NCI-H1092 treated with DMSO at 0.1 percent for 48 hours (cell line): Measurements from ENCODE around the gene FOXN4.
A peak's percentile ranks its signal among the peaks of the same experiment; 100 is the strongest.
"Not testable (repeated sequence)": the region's sequence is repeated elsewhere in the genome, so short reads cannot be mapped to it uniquely, and the experiment has no call there.

Source experiments
- DNase-seq: peaks from one replicate; lab custom pipeline; 2025; lab: John Stamatoyannopoulos, UW

Gene FOXN4, protein sequence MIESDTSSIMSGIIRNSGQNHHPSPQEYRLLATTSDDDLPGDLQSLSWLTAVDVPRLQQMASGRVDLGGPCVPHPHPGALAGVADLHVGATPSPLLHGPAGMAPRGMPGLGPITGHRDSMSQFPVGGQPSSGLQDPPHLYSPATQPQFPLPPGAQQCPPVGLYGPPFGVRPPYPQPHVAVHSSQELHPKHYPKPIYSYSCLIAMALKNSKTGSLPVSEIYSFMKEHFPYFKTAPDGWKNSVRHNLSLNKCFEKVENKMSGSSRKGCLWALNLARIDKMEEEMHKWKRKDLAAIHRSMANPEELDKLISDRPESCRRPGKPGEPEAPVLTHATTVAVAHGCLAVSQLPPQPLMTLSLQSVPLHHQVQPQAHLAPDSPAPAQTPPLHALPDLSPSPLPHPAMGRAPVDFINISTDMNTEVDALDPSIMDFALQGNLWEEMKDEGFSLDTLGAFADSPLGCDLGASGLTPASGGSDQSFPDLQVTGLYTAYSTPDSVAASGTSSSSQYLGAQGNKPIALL

DNA sequence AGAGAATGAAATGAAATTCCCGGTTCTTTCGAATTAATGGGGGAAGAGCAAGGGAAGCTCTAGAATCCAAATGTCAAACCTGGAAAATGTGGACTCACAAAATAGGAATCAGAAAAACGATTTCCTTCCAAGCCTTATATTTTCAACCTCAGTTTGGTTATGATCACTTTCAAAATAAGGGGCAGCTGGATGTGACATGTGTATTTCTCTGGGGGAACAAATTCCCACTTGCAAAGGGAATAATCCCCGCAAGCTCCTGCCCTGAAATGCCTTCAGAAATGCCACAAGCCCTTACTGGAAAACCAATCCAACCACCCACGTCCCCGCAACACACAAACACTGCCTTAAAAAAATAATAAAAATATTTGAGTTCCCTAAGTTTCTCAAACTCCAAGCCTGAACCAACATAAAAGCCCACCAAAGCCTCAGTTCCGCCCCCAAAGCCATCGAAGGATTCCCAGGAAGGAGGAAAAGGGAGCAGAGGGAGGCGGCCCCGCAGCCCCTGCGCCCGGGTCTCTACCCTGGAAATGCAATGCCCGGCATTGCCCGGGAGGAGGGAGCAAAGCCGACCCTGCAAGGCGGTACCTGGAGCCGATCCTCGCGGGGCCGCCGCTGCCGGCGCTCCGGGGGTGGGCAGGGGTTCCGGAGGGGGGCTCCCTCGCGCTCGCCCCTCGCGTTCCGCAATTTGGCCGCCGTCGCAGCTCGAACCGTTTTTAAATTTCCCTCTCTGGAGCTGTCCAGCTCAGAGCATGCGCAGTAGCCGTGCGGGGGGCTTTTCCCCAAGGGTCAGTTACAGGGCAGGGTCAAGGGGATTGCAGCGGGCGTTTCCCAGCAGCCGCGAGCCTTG, at the start of gene FOXN4:
Gene FOXN4 (minus strand): TSS at position 751 of the 847 bp plus-strand sequence. CDS start 963 bp downstream, outside the sequence.
- peak; percentile 37 for DNase-seq

DNA sequence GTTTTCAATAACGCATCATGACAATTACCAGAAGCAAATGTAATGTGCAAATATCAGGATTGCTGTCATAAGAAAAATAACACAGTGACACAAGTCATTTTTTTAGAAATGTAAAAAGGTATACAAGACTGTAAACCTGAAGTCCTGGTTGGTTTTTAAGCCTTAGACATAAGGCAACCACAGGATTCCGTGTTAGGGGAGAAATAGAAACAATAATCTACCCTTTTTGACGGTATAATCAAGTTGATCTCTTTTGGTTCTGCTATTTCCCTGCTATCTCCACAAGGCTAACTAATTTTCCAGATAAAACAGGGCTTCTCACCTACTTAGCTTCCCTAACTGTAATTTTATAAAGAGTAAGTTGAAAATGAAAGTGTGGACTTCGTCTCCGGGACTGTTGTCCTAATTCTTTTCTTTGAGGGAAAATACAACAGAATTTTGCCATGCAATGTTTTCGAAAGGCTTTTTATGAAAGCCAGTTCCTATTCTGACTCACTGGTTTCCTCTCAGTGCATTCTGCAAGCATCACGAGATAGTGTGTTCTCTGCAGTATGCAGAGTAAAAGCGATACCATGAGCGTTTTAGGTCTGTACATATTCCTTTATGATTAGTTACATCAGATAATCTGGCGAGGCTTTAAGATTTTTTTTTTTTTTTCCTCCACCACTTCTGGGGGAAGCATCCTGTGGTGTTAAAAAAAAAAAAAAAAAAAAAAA, 49.2 kb upstream of the FOXN4 start:
- no peak for DNase-seq

DNA sequence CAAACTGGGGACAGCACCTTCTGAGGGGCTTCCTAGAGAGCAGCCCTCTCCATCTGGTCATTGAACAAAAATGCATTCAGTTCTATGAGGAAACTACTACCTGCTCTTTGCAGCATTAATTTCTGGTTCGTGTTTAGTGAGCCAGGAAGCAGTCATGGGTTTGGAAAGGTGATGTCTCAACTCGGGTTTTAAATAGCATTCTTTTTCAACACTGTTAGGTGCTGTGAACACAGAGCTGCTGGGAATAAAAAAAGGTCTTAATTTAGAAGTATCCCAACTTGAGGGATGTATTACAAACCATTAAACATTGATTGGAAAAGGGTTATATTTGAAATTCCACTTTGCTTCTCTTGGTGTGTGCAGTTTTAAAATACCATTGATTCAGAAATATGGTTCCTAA, 47.9 kb upstream of the FOXN4 start:
- DNase-seq = no peak

DNA sequence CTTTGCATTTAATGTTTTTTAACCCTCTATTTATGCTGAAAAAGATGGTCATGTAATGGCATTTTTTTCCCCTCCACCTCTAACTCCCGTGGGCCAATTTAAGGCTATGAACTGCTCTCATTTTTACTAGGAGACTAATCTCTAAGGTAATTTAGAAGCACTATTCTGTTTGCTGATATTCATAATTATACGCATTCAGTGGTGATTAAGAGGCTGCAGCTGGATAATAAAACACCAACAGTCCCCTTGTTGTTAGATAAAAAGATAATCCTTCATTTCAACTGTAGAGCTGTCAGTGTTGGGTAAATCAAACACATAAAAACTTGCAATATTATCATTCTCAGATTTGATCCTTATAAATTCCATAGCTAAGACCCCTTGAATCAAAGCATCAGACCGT, 47.5 kb upstream of the FOXN4 start:
- no peak for DNase-seq

DNA sequence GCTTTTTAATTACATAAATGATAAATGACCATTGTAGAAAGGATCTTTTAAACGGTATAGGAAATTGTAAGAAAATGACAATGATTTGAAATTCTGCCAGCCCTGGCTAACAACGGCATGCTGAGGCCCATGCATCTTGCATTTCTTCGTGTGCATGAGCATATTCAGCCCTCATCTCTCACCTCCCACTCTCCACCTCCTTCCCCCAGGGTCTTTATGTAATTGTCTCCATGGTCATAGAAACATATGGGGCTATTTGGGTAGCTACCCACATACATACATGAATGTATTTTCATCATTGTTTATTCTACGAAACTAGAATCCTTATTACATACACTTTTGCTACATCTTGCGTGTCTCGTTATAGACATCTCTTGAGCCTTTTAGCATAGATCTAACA, 43.1 kb upstream of the FOXN4 start:
- no peak for DNase-seq

DNA sequence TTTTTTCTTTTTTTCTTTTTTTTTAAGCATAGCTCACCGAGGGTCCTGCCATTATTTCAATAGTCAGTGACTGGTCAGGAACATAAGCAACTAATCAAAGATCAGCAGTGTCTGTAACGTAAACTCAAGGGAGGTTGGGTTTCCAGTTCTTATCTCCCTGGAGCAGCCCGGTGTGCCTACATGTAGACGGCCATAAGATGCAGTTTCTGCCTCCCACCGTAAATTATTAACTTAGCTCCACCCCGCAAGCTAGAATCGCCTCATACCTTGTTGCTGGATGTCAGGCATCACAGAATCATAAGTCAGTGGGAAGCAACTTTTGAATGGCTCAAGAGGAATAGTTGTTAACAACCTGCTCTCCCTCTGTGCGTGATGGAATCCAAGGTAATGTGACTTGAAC, 38.5 kb upstream of the FOXN4 start, which contains the start of gene MYO1H:
Gene MYO1H (plus strand): TSS at position 312 of the 400 bp plus-strand sequence. CDS start 61 bp downstream, at position 373.
- no peak for DNase-seq

DNA sequence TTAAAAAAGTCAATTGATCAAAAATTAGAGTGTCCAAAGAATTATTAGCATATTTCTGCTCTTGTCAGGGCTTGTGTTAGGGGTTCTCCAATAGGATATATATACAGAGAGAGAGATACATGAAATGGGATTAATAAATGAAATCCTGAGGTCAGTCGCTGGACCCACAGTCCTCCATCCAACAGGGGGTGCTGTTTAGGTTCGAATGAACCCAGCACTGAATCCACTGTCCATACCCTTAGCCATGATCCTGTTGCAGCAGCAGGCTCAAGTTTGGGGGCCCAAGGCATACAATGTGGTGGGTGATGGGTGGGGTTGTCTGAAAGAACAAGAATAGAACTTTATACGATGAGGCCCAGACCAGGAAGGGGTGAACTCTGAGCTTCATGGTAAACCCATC, 37.8 kb upstream of the FOXN4 start:
- DNase-seq = no peak

DNA sequence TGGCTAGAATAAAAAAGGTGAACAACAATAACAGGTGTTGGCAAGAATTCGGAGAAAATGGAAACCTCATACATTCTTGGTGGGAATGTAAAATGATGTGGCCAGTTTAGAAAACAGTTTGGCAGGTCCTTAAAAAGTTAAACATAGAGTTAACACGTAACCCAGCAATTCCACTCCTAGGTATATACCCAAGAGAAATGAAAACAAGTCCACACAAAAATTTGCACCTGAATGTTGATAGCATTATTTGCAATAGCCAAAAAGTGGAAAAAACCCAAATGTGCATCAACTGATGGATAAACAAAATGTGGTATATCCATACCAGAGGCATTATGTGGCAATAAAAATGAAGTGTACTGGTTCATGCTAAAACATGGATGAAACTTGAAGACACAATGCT, 36.3 kb upstream of the FOXN4 start:
- DNase-seq = no peak

DNA sequence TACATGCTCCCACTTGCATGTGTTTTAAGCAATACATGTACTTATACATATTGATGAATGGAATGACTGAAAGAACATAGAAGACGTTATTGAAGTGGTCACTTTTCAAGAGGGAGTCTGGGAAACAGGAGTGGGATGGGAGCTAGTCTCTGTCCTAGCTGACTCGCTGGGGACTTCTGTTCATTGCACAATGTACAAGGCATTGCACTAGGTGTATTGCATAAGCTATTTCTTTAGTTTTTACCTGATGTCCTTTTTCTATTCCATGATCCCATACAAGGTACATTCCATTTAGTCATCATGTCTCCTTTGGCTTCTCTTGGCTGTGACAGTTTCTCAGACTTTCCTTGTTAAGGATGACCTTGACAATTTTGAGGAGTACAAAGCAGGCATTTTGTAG, 34.6 kb upstream of the FOXN4 start:
- DNase-seq = no peak

DNA sequence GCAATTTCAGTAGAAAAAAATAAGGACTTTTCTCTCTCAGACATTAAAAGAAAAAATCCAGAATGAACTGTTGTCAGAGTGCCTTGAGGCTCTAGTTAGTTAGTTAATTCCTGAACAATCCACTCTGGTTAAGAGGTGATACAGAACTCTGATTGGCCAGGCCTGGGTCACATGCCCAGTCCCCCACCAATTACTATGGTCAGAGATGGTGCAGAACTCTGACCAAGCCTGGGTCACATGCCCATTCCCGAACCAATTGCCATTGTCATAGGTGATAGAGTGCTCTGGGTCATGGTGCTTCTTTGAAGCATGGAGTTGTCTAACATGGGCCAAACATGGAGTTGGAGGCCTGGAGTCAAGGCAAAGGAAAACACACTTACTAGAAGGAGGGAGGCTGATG, 27.5 kb upstream of the FOXN4 start:
- DNase-seq = no peak

DNA sequence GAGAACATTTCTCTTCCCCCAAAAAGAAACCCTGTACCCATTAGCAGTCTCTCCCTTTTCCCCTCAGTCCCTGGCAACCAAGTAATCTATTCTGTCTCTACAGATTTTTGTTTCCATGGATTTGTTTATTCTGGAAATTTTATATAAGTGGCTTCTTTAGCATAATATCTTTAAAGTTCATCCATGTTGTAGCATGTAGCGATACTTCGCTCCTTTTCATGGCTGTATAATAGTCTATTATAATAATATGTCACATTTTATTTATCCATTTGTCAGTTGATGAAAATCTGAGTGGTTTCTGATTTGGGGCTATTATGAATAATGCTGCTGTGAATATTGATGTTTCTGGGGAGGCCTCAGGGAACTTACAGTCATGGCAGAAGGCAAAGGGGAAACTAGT, 25.8 kb upstream of the FOXN4 start:
- no peak for DNase-seq

DNA sequence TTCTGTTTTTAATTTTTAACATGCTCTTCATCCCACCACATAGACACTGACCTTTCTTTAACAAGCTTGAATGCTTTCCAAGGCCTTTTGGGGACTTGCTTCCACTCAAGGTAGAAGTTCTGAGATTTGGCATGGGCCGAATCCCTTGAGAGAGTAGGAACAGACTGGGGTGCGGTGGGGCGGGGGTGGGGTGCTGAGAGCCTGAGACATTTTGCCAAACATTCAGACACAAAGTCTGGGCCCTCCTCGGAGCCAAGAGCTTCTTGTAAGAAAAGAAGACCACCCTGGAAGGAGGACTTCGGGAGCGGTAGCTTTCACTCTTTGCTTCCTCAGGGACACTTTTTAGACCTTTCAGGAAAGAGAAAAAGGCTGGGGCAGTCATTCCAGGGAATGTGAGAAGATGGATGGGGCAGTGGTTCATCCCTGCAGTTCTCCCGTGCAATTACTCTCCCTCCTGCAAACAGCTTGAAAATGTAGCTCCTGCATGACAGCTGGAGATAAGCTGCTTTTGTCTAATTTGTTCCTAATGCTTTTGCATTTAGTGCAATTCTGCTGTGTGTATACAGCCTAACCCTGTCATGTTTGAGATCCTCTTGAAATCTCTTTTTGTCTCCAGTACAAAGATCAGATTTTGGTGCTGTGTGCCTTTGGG, 22.3 kb upstream of the FOXN4 start:
- no peak for DNase-seq

DNA sequence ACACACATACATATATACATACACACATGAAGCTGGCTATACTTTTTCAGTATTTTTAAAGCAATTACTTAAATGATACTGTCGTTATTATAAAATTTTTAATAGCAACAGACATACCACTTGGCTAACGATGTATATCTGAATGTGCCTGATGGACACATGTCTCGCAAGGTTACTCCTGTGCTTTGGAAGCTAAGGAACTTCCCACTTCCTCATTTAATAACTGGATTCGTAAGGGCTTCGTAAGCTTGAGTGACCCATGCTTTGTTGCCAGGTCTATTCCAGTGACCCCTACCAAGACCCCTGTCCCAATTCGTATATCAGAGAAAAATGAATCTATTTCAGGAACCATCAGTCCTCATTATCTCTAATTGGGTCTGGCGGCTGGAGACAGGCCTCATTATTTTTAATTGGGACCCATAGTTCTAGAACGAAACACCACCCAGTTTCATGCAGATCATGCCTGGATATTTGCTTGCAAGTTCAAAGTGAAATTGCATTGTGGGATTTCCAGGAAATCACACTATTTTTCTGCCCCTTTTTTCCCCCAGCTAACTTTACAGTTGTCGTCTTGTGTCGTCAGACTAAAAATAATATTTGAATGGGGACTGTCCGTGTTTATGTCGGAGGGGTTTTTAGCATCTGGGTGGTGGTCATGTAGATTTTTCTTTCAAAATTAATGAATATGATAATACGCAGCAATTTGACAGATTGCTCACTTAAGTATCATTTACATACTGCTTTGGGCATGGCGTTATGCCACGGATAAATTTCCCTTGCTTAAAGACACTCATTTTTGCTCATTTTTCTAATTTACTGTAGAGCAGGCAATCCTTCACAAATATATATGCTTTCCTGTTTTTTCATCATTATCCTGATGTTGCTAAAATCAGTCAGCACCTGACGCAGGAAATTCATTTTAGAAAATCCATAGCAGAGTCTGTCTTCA, 21.5 kb upstream of the FOXN4 start:
- DNase-seq = no peak

DNA sequence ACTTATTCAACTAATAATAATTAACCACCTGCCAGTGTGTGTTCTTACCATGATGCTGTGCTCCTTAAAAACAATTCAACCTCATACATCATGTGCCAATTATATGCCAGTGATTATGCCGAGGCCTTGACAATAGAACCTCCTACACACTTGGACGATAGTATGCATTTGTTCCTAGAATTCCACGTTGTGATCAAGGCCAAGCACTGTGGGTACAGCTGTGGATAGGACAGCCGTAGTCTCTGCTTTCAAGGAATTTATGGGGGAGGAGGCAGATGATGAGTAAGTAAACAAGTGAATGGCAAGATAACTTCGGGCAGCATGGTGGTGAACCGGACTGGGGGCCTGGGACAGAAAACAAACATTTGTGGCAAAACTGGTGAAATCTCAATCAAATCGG, 20.6 kb upstream of the FOXN4 start:
- no peak for DNase-seq

DNA sequence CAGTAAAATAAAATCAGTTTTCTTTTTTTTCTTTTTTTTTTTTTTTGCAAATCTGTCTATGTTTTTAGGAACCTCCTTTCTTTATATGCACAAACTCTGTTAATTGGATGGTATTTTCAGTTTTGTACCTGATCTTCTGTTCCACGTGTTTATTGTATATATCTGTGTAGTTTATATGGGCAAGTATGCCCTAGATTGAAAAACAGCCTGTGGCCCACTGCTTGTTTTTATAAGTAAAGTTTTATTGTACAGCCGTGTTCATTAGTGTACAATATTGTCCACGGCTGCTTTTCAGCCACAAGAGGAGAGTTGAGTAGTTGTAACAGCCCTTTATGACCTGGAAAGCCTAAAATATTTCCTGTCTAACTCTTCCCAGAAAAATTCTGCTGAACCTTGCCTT, 19.9 kb upstream of the FOXN4 start:
- no peak for DNase-seq

DNA sequence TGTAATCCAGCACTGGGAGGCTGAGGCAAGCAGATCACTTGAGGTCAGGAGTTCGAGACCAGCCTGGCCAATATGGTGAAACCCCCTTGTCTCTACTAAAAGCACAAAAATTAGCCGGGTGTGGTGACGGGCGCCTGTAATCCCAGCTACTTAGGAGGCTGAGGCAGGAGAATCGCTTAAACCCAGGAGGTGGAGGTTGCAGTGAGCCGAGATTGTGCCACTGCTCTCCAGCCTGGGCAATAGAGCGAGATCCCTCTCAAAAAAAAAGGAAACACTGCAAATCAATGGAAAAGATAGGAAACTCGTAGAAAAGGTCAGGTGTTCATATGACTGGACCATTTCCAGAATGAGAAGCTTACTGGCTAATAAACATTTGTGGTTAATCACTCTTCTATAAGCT, 12.2 kb upstream of the FOXN4 start:
- not testable (repeated sequence) for DNase-seq

DNA sequence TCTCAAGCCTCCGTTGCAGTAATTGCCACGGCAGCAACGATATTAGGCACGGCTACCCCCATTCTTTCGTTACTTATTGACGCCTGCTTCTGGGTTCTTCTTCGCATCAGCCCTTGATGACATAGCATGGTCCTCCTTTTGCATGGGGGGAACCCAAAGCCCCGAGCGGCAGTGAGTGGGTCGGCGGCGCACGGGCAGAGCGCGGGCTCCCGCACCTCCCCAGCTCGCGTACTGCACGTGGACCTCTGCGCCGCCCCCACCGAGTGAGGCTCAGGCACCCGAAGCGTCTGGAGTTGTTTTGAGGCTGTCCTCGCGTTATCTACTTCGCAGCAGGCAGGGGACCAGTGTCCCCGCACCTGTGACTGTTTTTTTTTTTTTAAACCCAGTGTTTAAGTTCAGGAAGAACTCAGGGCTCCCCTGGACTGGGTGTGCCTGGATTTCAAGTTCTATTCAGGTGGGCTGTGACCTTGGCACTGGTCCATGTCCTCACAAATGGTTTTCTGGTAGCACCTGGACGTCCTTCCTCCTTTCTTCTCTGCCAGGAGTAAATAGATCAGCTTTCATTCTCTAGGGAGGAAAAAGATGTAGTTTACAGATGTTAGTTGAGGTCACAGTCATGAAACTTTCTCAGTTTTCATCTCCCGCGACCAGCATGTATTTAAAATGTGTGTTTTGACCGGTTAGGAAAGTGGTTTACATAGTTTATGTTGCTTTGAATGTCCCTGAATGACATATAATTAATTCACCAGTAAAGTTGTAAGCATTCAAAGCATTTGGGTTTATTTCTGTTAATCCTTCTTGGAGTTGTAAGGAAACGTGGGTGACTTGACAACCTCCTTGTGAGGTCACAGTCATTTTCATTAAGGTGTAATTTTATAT, 1.4 kb upstream of the FOXN4 start:
- peak; percentile 67 for DNase-seq

DNA sequence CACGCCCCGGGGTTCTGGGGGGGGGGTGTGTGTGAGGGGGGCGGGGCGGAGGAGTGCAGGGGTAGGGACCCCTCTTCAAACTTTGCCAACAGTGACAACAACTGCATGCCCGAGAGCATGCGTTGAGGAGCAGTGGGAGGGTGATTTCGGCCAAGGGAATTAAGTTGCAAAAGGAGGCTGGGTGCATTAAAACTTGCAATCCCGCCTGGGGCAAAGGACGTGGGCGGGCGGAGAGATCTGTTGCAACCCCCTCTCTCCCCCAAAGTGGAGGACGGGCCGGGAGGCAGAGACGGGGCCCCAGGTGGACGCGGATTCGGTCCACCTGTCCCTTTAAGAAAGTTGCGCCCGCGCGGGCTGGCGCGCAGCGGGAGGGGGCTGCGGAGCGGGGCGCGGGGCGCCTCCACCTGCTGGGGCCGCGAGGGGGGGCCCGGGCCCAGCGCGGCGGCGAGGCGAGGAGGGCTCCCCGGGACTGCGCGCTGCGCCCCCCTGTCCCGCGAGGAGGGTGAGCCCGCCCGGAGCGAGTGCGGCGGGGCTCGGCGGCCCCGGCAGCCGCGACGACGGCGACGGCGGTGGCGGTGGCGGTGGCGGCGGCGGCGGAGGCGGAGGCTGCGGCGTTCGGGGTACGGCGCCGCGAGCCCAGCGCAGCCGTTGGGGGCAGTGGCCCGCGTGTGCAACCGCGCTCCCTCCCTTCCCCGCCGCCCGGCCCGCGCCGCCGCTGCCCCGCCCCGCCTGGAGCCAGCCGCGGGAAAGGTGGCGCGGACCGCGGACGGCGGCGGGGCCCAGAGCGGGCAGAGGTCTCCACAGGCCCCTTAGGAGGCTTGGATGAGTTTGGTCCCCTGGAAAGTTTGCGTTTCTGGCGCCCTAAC, 530 bp upstream of the FOXN4 start:
- peak; percentile 40 for DNase-seq

DNA sequence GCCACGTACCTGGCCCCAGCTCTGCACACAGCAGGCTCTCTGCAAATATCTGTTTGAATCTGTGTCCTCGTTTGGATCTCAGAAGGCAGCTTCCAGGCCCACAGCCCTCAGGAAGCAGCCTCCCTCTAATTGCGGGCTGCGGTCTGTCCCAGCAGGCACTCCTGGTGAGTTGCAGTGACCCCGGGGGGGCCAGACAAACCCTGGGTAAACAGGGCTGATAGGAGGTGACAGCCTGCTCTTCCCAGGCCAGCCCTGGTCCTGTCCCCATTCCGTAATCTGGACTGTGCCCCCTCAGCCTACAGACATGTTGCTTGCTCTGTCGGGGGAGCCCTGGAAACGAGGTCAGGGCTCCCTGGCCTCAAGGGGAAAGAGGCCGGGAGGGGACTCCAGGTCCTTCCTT, 2.0 kb downstream of the FOXN4 start:
- no peak for DNase-seq
